Left lung (tissue), 10 donors: Measurements from ENCODE around the gene SORD. TPM values are rescaled to one million over a fixed set of nuclear protein-coding genes. Genes with fewer than 3 reads are reported as not detected.
"Not testable (repeated sequence)": the region's sequence is repeated elsewhere in the genome, so short reads cannot be mapped to it uniquely, and the experiment has no call there.

Experiments
- ATAC-seq: fragments of 200-7000 bp; cut with Tn5 transposase; one replicate; pipeline ENCODE4 v1.9.1; 2020; ENCODE audit warnings: moderate library complexity
- DNase-seq, 4 donors: peaks; one replicate each; pipeline ENCODE4 v3.0.0-alpha.2; 2013 to 2020
- H3K27ac ChIP-seq, 2 donors: fragments of 200-600 bp; sonication (generic) in 1 of 2; one replicate each; pipeline versions ENCODE4 v1.5.0 to v1.8.0; 2020 to 2021
- H3K27me3 ChIP-seq, 2 donors: fragments of 200-600 bp; sonication (generic) in 1 of 2; one replicate each; pipeline versions ENCODE4 v1.5.0 to v1.8.0; 2020 to 2021
- H3K36me3 ChIP-seq, 2 donors: fragments of 200-600 bp; sonication (generic) in 1 of 2; one replicate each; pipeline versions ENCODE4 v1.5.0 to v1.8.0; 2020 to 2021
- H3K4me1 ChIP-seq, 2 donors: fragments of 200-600 bp; one replicate each; pipeline ENCODE4 v1.8.0; 2021
- H3K4me3 ChIP-seq, 2 donors: fragments of 200-600 bp; sonication (generic) in 1 of 2; one replicate each; pipeline versions ENCODE4 v1.5.0 to v1.8.0; 2020 to 2021; ENCODE audit warnings: mild to moderate bottlenecking in 1 of 2
- H3K9me3 ChIP-seq, 2 donors: fragments of 200-600 bp; sonication (generic) in 1 of 2; one replicate each; pipeline versions ENCODE4 v1.5.0 to v1.8.0; 2020 to 2021
- intact Hi-C, 2 donors: fragments of 100-400 bp; cut with DNase I; formaldehyde crosslinking; loops; one replicate each; pipeline versions ENCODE4 v1.11.2 to v1.14.2; 2022
- polyA plus RNA-seq, 6 donors: library from polyadenylated mRNA; unstranded; fragments of 120-200 nt; gene quantifications; one replicate each; pipeline ENCODE4 v1.2.1, GENCODE V29; 2013; ENCODE audit not compliant: insufficient read length in 6 of 6
- total RNA-seq, 2 donors: library from RNA; stranded (reverse); fragmentation: NEBNext Ultra II Directional; extraction: Animal tissue kit (Norgen Biotek cat#: 25700); gene quantifications; one replicate each; pipeline ENCODE4 v1.2.1, GENCODE V29; 2021
- TF ChIP-seq, protein P1 (sequence below), 2 donors: fragments of 200-600 bp; sonication (generic) in 1 of 2; IDR thresholded peaks; one replicate each; pipeline versions ENCODE4 v1.5.0 to v1.8.0; 2021; ENCODE audit warnings: antibody characterized with exemption in 2 of 2
- donor health status: DM: no; HTN: yes; CAD: no.
- donor health status: DM: no; HTN: no; CAD: no.

The SORD gene
- total and polyA plus RNA-seq, 8 donors = 13.8 to 34.9 (median 30.2) TPM

DNA sequence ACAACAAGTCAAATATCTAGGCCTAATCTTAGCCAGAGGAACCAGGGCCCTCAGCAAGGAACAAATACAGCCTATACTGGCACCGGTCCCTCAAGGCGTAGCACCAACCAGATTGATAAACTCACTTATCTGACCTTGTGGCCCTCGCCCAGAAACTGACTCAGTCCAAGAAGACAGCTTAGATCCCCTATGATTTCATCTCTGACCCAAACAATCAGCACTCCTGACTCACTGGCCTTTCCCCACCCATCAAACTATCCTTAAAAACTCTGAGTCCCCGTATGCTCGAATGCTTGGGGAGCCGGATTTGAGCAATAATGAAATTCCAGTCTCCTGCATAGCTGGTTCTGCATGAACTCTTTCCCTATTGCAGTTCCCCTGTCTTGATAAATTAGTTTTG, 1.6 kb upstream of the SORD start:
- no peak overlapping the region for H3K4me3 ChIP-seq
- H3K9me3 ChIP-seq = no peaks in the 10 kb centered on the region
- H3K4me1 ChIP-seq = peaks cover 6 to 21% of the 10 kb centered on the region in 2 donors
- TF ChIP-seq, protein P1, sequence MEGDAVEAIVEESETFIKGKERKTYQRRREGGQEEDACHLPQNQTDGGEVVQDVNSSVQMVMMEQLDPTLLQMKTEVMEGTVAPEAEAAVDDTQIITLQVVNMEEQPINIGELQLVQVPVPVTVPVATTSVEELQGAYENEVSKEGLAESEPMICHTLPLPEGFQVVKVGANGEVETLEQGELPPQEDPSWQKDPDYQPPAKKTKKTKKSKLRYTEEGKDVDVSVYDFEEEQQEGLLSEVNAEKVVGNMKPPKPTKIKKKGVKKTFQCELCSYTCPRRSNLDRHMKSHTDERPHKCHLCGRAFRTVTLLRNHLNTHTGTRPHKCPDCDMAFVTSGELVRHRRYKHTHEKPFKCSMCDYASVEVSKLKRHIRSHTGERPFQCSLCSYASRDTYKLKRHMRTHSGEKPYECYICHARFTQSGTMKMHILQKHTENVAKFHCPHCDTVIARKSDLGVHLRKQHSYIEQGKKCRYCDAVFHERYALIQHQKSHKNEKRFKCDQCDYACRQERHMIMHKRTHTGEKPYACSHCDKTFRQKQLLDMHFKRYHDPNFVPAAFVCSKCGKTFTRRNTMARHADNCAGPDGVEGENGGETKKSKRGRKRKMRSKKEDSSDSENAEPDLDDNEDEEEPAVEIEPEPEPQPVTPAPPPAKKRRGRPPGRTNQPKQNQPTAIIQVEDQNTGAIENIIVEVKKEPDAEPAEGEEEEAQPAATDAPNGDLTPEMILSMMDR (IDR thresholded peaks at IDR 0.05) = no peak
- H3K27me3 ChIP-seq = peaks cover 0 to 13% of the 10 kb centered on the region in 2 donors
- intact Hi-C loops = no loop called here
- no peaks in the 10 kb centered on the region for H3K36me3 ChIP-seq
- H3K27ac ChIP-seq = no peak overlapping the region
- ATAC-seq = no peak
- no peak for DNase-seq

DNA sequence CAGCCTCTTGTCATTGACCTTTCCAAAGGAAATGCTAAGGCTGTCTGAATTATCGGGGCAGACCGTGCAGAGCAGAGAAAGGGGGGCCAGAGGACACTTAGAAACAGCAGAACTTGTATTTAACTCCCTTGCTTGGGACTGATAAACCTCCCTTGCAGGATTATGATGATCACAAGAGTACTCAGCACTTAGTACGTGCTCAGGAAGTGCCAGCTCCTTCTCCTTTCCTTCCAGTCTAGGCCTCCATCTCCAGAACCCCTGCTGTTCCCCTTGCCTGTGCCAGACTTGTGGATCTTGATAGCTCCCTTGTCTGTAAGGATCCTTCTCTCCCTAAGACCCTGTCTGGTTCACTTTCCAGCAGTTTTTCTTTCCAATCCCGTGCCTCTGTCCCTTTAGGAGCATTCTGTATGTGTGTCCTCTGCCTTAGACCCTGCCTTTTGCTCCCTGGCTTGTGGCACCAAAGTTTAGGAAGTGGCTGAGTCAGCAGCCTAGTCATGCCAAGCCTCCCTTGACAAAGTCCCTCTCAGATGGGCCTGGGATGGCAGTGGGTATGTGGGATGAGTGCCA, 747 bp downstream of the SORD start:
- DNase-seq (no peak), ATAC-seq (peak; percentile 7)
- Histone ChIP-seq H3K27ac (peak overlapping the region in 1 of 2 donors; percentile 42), H3K4me3 (peak overlapping the region; percentile 63 to 65), H3K4me1 (peaks cover 6 to 21% of the 10 kb centered on the region in 2 donors), H3K9me3 (no peaks in the 10 kb centered on the region), H3K27me3 (peaks cover 0 to 13% of the 10 kb centered on the region in 2 donors), H3K36me3 (no peaks in the 10 kb centered on the region)
- TF ChIP-seq, protein P1 (IDR thresholded peaks at IDR 0.05) = no peak
- intact Hi-C loops = no loop called here

DNA sequence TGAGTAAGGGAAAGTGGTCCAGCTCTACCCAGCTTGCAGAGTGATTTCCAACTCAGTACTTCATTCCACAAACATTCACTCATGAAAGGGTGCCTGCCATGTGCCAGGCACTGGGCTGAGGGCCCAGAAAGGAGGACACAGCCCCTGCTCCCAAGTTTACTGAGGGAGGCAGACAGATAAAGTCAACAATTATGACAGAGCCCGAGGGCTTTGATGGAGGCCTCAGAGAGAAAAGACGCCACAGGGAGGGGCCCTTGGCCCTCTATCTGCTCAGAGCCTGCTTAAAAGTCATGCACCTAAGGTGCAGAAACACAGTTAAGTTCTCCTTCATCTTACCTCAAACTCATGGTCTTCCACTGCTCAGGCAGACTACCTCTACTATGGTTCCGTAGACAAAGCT, 1.7 kb downstream of the SORD start:
- H3K36me3 ChIP-seq, intact Hi-C loops, DNase-seq: not testable (repeated sequence)

DNA sequence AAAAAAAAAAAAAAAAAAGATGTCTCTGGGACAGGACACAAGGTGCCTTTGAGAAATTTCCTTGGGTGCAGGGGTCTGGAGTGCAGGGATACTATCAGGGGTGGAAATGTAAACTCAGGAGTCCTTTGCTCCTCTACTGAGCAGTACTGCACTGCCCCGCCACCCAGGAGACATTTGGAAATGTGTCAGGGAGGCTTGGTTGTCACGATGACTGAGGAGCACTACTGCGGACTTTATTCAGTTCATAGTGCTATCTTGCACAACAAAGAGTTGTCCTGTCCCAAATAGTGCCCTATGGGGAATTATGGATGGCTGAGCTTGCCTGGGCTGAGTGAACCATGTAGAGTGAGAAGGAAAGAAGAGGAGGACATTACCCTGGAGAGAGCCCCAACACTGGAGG, 2.6 kb downstream of the SORD start:
- DNase-seq, H3K27me3 ChIP-seq, H3K36me3 ChIP-seq, intact Hi-C loops, H3K9me3 ChIP-seq, H3K27ac ChIP-seq, H3K4me3 ChIP-seq, ATAC-seq: not testable (repeated sequence)
- H3K4me1 ChIP-seq = peaks cover 6 to 21% of the 10 kb centered on the region in 2 donors

More for the DNA sequence above, 1.7 kb downstream of the SORD start:
- not testable (repeated sequence) for H3K27ac ChIP-seq, H3K4me3 ChIP-seq, H3K9me3 ChIP-seq, ATAC-seq
- peaks cover 6 to 21% of the 10 kb centered on the region in 2 donors for H3K4me1 ChIP-seq
- peaks cover 0 to 13% of the 10 kb centered on the region in 2 donors for H3K27me3 ChIP-seq

DNA sequence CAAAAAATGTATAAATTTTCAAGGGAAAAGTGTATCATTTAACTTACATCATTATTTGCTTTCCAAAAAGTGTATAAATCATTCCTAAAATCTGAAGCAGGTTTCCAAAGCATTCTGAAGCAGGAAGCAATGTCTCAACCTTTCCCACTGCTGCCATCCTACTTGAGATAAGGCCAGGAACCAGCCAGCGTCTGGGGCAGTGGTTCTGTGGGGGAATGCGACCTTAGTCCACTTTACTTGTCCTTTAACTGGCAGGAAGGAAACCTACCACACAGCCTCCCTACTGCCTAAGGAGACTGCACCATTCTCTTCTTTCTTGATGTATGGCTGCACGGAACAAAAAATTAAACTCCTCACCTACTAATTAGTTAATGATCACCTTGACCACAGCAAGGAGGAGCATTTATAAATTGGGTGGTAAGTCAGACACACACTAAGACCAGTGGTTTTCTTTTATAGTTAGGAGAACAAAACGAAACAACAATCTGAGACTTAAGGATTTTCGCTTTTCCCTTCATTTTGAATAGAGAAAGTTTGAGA, 3.7 kb downstream of the SORD start:
- TF ChIP-seq, protein P1 (IDR thresholded peaks at IDR 0.05) = no peak

DNA sequence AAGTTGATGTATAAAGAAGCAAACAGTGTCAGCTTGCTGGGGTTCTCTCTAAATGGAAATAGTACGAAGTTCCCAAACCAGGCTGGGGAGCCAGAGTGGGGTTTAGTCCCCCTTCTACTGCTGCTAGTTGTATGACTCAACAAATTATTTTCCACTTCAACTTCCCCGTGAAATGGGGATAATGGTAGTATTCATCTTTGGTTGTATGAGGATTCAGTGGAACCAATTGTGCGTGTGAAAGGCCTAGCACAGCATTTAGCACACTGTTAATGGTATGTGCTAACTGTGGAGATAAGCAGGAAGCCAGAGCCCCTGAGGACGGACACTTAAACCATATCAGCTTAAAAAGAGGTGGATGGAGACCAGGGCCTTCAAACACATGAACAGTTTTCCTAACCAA, 4.2 kb downstream of the SORD start:
- Histone ChIP-seq H3K36me3 (no peaks in the 10 kb centered on the region), H3K9me3 (no peaks in the 10 kb centered on the region), H3K4me1 (peaks cover 6 to 16% of the 10 kb centered on the region in 2 donors), H3K4me3 (no peak overlapping the region), H3K27ac (no peak overlapping the region), H3K27me3 (no peaks in the 10 kb centered on the region)
- TF ChIP-seq, protein P1 (IDR thresholded peaks at IDR 0.05) = no peak
- DNase-seq = no peak
- intact Hi-C loops = no loop called here
- no peak for ATAC-seq

More for the DNA sequence above, 3.7 kb downstream of the SORD start:
- ATAC-seq = no peak
- no peaks in the 10 kb centered on the region for H3K27me3 ChIP-seq
- H3K4me1 ChIP-seq = peaks cover 6 to 21% of the 10 kb centered on the region in 2 donors
- intact Hi-C loops = no loop called here
- H3K9me3 ChIP-seq = no peaks in the 10 kb centered on the region
- DNase-seq = no peak
- no peak overlapping the region for H3K4me3 ChIP-seq
- H3K27ac ChIP-seq = no peak overlapping the region
- no peaks in the 10 kb centered on the region for H3K36me3 ChIP-seq
